ENCODE data around the gene CNTN4.

DNA sequence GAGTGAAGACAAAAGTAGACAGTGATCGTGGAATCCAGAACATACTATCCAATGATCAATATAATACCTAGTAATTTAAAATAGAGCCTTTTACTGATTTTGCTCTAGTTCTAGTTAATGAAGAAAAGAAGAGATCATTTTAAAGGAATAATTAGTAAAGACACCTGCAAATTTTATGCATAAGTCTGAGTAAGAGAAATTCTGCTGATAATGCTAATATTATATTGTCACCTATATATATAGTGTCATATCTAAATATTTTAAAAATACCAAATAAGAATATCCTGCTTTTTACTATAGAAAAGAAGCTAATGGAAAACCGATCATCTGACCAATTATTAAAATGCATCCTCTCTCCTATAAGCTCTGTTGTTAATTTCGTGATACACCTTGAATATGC, 152.1 kb downstream of the CNTN4 start:
- TF ChIP-seq, protein P1, sequence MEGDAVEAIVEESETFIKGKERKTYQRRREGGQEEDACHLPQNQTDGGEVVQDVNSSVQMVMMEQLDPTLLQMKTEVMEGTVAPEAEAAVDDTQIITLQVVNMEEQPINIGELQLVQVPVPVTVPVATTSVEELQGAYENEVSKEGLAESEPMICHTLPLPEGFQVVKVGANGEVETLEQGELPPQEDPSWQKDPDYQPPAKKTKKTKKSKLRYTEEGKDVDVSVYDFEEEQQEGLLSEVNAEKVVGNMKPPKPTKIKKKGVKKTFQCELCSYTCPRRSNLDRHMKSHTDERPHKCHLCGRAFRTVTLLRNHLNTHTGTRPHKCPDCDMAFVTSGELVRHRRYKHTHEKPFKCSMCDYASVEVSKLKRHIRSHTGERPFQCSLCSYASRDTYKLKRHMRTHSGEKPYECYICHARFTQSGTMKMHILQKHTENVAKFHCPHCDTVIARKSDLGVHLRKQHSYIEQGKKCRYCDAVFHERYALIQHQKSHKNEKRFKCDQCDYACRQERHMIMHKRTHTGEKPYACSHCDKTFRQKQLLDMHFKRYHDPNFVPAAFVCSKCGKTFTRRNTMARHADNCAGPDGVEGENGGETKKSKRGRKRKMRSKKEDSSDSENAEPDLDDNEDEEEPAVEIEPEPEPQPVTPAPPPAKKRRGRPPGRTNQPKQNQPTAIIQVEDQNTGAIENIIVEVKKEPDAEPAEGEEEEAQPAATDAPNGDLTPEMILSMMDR (IDR thresholded peaks at IDR 0.05; ENCODE audit: insufficient read depth, low read length) = no peak
- TF ChIP-seq POLR2AphosphoS5 (IDR thresholded peaks at IDR 0.05; ENCODE audit: low read depth) (no peak), GABPA (IDR thresholded peaks at IDR 0.05; ENCODE audit: low read depth) (no peak), SPI1 (IDR thresholded peaks at IDR 0.05; ENCODE audit: borderline replicate concordance, low read depth) (no peak)
- TF ChIP-seq, protein P2, sequence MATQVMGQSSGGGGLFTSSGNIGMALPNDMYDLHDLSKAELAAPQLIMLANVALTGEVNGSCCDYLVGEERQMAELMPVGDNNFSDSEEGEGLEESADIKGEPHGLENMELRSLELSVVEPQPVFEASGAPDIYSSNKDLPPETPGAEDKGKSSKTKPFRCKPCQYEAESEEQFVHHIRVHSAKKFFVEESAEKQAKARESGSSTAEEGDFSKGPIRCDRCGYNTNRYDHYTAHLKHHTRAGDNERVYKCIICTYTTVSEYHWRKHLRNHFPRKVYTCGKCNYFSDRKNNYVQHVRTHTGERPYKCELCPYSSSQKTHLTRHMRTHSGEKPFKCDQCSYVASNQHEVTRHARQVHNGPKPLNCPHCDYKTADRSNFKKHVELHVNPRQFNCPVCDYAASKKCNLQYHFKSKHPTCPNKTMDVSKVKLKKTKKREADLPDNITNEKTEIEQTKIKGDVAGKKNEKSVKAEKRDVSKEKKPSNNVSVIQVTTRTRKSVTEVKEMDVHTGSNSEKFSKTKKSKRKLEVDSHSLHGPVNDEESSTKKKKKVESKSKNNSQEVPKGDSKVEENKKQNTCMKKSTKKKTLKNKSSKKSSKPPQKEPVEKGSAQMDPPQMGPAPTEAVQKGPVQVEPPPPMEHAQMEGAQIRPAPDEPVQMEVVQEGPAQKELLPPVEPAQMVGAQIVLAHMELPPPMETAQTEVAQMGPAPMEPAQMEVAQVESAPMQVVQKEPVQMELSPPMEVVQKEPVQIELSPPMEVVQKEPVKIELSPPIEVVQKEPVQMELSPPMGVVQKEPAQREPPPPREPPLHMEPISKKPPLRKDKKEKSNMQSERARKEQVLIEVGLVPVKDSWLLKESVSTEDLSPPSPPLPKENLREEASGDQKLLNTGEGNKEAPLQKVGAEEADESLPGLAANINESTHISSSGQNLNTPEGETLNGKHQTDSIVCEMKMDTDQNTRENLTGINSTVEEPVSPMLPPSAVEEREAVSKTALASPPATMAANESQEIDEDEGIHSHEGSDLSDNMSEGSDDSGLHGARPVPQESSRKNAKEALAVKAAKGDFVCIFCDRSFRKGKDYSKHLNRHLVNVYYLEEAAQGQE (IDR thresholded peaks at IDR 0.05; ENCODE audit: insufficient replicate concordance, low read depth) = no peak
